A375 (cell line): ENCODE data around the gene C1QL1. TPM values are rescaled to one million over a fixed set of nuclear protein-coding genes. Genes with fewer than 3 reads are reported as not detected.

Experiments
- small RNA-seq: library from RNA; depleted of rRNA; stranded (forward); fragments of <200 nt; gene quantifications from one replicate; pipeline ENCODE3, GENCODE V24; 2014
- total RNA-seq: library from RNA; depleted of rRNA; stranded (reverse); fragments of >200 nt; shearing (Covaris generic); gene quantifications from 2 replicates; pipeline ENCODE4 v1.2.3, GENCODE V29; 2014; rRNA removed

The C1QL1 gene
- 6.0 and 6.3 TPM in 2 replicates for total RNA-seq

DNA sequence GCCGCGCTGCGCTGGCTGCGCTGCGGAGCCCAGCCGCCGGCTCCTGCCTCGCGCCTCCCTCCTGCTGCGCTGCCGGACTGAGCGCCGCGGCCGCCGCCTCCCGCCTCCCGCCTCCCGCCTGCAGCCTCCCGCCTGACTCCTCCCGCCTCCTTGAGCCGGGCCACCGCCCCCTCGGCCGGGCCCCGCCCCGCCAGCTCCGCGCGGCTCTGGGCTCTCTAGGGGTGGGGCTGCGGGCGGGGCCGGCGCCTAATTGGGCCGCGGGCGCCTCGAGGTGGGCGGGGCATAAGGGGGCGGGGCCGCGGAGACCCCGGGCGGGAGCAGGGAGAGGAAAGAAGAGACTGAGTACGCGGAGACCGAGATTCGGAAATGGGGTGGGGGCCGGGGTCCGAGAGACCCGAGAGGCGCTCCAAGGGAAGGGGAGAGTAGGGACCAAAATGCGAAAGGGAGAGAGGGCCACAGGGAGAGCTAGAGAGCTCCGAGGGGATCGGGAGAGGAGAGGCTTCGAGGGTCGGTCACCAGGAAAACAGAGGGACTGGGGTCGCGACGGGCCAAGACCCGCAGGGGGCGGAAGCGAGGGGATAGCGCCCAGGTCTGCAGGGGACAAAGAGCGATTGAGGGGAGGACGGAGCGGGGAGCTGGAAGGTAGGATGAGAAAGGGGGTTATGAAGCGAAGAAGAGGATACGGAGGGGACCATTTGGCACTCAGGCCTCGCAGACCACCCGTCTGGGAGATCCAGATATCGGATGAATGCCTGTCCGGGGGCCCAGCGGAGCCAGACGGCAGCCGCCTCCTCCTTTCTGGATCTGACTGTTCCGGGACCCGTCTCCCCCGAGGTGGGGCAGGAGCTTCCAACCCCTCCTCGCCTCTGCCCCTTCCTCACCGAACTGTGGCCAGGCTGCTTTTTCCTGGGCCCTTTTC, at the start of gene C1QL1:
Gene C1QL1 (minus strand): TSS at position 79 of the 919 bp plus-strand sequence. CDS start 255 bp downstream, outside the sequence.

DNA sequence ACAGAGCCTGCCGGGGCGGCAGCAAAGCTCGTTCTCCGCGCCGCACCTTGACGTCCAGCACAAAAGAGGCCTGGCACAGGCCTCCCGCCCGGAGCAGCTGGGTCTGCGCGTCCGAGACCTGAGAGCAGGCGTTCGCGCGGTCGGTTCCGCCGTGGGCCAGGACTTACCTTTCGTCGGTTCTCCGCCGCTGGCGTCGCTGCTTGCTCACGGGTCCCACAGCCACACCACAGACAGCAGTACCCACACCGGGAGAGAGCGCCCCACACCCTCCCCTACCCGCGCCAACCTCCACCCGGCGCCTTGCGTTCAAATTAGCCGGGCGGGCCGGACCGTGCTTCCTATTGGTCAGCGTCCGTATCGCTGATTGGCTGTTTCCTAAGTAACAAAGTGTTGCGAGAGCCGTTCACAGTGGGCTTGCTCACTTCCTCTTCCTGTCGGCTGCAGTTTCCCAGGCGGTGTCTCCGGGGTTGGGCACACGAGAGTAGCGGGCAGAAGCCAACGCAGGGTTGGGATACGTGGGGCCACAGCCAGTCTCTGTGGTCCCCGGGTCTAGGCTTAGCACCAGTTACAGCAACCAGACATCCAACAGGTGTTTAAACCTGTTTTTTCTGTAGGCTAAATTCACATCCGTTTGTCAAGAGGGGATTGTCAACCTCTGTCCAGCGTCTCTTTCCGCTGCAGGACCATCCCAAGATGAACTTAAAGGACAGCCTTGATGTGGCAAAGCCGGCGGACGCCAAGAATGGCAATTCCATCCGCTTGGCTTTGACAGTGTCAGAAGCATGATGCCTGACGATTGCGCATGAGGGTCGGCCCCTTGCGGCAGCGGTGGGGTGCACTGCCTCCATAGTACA, 20.4 kb downstream of the C1QL1 start, which contains the start of gene KIF18B:
Gene KIF18B (minus strand): TSS at position 313 of the 854 bp plus-strand sequence. CDS start 11,429 bp downstream, outside the sequence.

DNA sequence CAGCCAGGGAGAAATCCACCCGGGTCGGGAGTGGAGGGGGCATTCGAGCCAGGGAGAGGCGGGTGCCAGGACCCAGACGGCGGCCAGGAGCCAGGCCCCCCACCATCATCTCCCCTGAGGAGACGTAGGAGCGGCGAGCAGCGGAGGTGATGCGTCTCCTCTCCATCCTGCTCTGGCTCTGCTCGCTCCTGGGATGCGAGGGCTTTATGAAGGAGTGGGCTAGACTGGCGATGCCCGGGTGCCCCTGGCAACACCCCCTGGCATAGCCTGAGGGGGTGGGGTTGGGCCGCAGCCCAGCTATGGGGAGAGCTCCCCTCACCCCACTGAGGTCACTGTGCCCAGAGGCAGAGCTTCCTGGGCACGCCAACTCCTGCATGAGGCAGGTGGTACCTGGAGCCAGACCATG, 52.8 kb downstream of the C1QL1 start, which contains the start of gene GFAP:
Gene GFAP (minus strand): TSS at position 180 of the 406 bp plus-strand sequence. CDS start 14 bp downstream, at position 166.

Small RNA genes lying within 50 kb of the gene (small RNA-seq; reads per million reads assigned to genes)
- gene AC015936.2 (not detected), gene MIR6783 (not detected)

Other genes starting within 250 kb of the C1QL1 start
- gene ADAM11, start 209.3 kb downstream of the C1QL1 start, total RNA-seq: 2.8 and 7.4 TPM in 2 replicates
- gene GJC1, start 138.0 kb downstream of the C1QL1 start, total RNA-seq: 24.3 and 26.5 TPM in 2 replicates
- gene HIGD1B, start 120.4 kb downstream of the C1QL1 start, total RNA-seq: not detected in 2 replicates
- gene EFTUD2, start 68.9 kb downstream of the C1QL1 start, total RNA-seq: 160 and 181 TPM in 2 replicates
- 0.03 and 0.23 TPM in 2 replicates for gene GFAP, start 52.8 kb downstream of the C1QL1 start, total RNA-seq
- gene KIF18B, start 20.5 kb downstream of the C1QL1 start, total RNA-seq: 11.8 and 13.6 TPM in 2 replicates
- 34.5 and 47.1 TPM in 2 replicates for gene DCAKD, start 83.3 kb upstream of the C1QL1 start, total RNA-seq
- 87.0 and 114 TPM in 2 replicates for gene NMT1, start 93.0 kb upstream of the C1QL1 start, total RNA-seq
- 19.6 and 25.8 TPM in 2 replicates for gene PLCD3, start 164.2 kb upstream of the C1QL1 start, total RNA-seq
- gene ACBD4, start 167.4 kb upstream of the C1QL1 start, total RNA-seq: 8.8 and 10.2 TPM in 2 replicates
- gene HEXIM1, start 180.2 kb upstream of the C1QL1 start, total RNA-seq: 30.5 and 35.8 TPM in 2 replicates
- gene HEXIM2, start 193.6 kb upstream of the C1QL1 start, total RNA-seq: 15.2 and 16.9 TPM in 2 replicates